HCT116 (cell line): ENCODE measurements around the gene COL1A1. TPM values are rescaled to one million over a fixed set of nuclear protein-coding genes. Genes with fewer than 3 reads are reported as not detected.

Source experiments
- ATAC-seq: fragments of 200-7000 bp; cut with Tn5 transposase; 2 replicates; pipeline ENCODE4 v1.9.1; 2020; ENCODE audit warnings: mild to moderate bottlenecking, moderate library complexity
- BruUV-seq: library from RNA; stranded (reverse); fragments of 400-500 nt; replicated peaks from 2 replicates; lab custom pipeline; 2021; lab: Mats Ljungman, UMichigan
- CTCF ChIA-PET: fragments of 300-600 bp; sonication (Branson Sonifier 250); formaldehyde crosslinking; loops from one replicate; lab custom pipeline; 2021; ENCODE audit warnings: antibody characterized with exemption; lab: Charles Lee
- POLR2A ChIA-PET: fragments of 300-600, 350-600 bp; sonication (Branson Sonifier 250); formaldehyde crosslinking; loops from one replicate; lab custom pipeline; 2021; ENCODE audit warnings: antibody characterized with exemption; lab: Charles Lee
- RAD21 ChIA-PET, 2 experiments: fragments of 300-600 bp; sonication (Branson Sonifier 250); formaldehyde crosslinking; loops; one replicate each; lab custom pipeline; 2023; ENCODE audit warnings: low total read pairs in 2 of 2; ENCODE audit not compliant: uncharacterized antibody in 2 of 2, unreplicated experiment in 2 of 2, low non-redundant PET in 1 of 2; lab: Charles Lee
- DNase-seq: peaks from one replicate; pipeline ENCODE4 v3.0.0-alpha.2; 2010; ENCODE audit warnings: low read depth, low spot score
- H2AFZ ChIP-seq: fragments of 200-600 bp; shearing (Covaris generic), sonication (generic); 2 replicates; pipeline ENCODE4 v1.6.1; 2017; ENCODE audit warnings: low read depth, mixed run types, mixed read lengths, antibody characterized with exemption, low read length; ENCODE audit not compliant: poor library complexity, severe bottlenecking
- H3K27ac ChIP-seq: 2 replicates; pipeline ENCODE4 v1.5.1; 2012; ENCODE audit warnings: low read depth, low read length
- H3K27me3 ChIP-seq: fragments of 200-600 bp; sonication (generic); 2 replicates; pipeline ENCODE4 v1.6.1; 2016; ENCODE audit warnings: mixed run types, low read length, mixed read lengths; ENCODE audit not compliant: insufficient read depth
- H3K36me3 ChIP-seq, 2 experiments: fragments of 200-500 bp in 1 of 2; fragments of 200-600 bp in 1 of 2; sonication (Bioruptor generic) in 1 of 2; sonication (generic) in 1 of 2; 2 replicates each; pipeline versions ENCODE4 v1.5.1 to v1.6.1; 2014 to 2016; ENCODE audit warnings: low read length in 2 of 2, inconsistent platforms in 1 of 2, mixed read lengths in 1 of 2, mixed run types in 1 of 2; ENCODE audit not compliant: insufficient read depth in 2 of 2, control insufficient read depth in 1 of 2
- H3K4me1 ChIP-seq, 2 experiments: fragments of 200-600 bp in 1 of 2; sonication (generic) in 1 of 2; 2 replicates each; pipeline versions ENCODE4 v1.5.1 to v1.6.1; 2012 to 2017; ENCODE audit warnings: low read length in 2 of 2, inconsistent platforms in 1 of 2, mild to moderate bottlenecking in 1 of 2, mixed read lengths in 1 of 2, mixed run types in 1 of 2, moderate library complexity in 1 of 2; ENCODE audit not compliant: insufficient read depth in 2 of 2, control insufficient read depth in 1 of 2
- H3K4me2 ChIP-seq: fragments of 200-600 bp; sonication (generic); 2 replicates; pipeline ENCODE4 v1.6.1; 2017; ENCODE audit warnings: mixed run types, low read length, mixed read lengths
- H3K4me3 ChIP-seq, 2 experiments: fragments of 200-600 bp in 1 of 2; sonication (generic) in 1 of 2; replicated peaks in 1 of 2; 2 replicates each; pipeline ENCODE4 v1.5.1; 2011 to 2016; ENCODE audit warnings: low read length in 2 of 2, control low read depth in 1 of 2, low read depth in 1 of 2, mild to moderate bottlenecking in 1 of 2, mixed read lengths in 1 of 2, mixed run types in 1 of 2
- H3K79me2 ChIP-seq: fragments of 200-600 bp; sonication (generic); 2 replicates; pipeline ENCODE4 v1.6.1; 2017; ENCODE audit warnings: mild to moderate bottlenecking, mixed run types, low read length, moderate library complexity, mixed read lengths; ENCODE audit not compliant: insufficient read depth
- H3K9ac ChIP-seq: fragments of 200-600 bp; sonication (generic); 2 replicates; pipeline ENCODE4 v1.6.1; 2016; ENCODE audit warnings: low read length, mixed read lengths
- H3K9me2 ChIP-seq: fragments of 200-600 bp; sonication (generic), shearing (Covaris generic); 2 replicates; pipeline ENCODE4 v1.6.1; 2017; ENCODE audit warnings: mixed run types, mild to moderate bottlenecking, moderate library complexity; ENCODE audit not compliant: insufficient read depth
- H3K9me3 ChIP-seq, 2 experiments: fragments of 200-500 bp in 1 of 2; fragments of 200-600 bp in 1 of 2; sonication (Bioruptor generic) in 1 of 2; sonication (generic) in 1 of 2; 2 replicates each; pipeline ENCODE4 v1.6.1; 2014 to 2017; ENCODE audit warnings: low read length in 2 of 2, mixed read lengths in 2 of 2, inconsistent platforms in 1 of 2, low read depth in 1 of 2, mild to moderate bottlenecking in 1 of 2, mixed run types in 1 of 2, moderate library complexity in 1 of 2; ENCODE audit not compliant: control insufficient read depth in 1 of 2, insufficient read depth in 1 of 2
- H4K20me1 ChIP-seq: fragments of 200-600 bp; sonication (generic), shearing (Covaris generic); 2 replicates; pipeline ENCODE4 v1.6.1; 2017; ENCODE audit warnings: mixed run types, mild to moderate bottlenecking, moderate library complexity; ENCODE audit not compliant: insufficient read depth
- ELF1 ChIP-seq: IDR thresholded peaks from 2 replicates; pipeline ENCODE4 v1.6.1; 2012; ENCODE audit warnings: low read depth, borderline replicate concordance
- EZH2 ChIP-seq: fragments of 200-600 bp; sonication (generic); IDR thresholded peaks from 2 replicates; pipeline ENCODE4 v1.6.1; 2017; ENCODE audit warnings: antibody characterized with exemption, mixed run types
- FOSL1 ChIP-seq: IDR thresholded peaks from 2 replicates; pipeline ENCODE4 v1.6.1; 2012; ENCODE audit warnings: low read depth
- JUND ChIP-seq: IDR thresholded peaks from 2 replicates; pipeline ENCODE4 v1.6.1; 2012
- POLR2A ChIP-seq: IDR thresholded peaks from 2 replicates; pipeline ENCODE4 v1.7.0; 2011; ENCODE audit warnings: borderline replicate concordance; ENCODE audit not compliant: insufficient read depth, insufficient read length; ENCODE audit errors: extremely low read depth
- RAD21 ChIP-seq: IDR thresholded peaks from 2 replicates; pipeline ENCODE4 v1.6.1; 2012; ENCODE audit warnings: low read depth, mild to moderate bottlenecking
- SIN3A ChIP-seq: IDR thresholded peaks from 2 replicates; pipeline ENCODE4 v1.6.1; 2012; ENCODE audit warnings: low read depth
- SRF ChIP-seq: IDR thresholded peaks from 2 replicates; pipeline ENCODE4 v1.6.1; 2012; ENCODE audit warnings: low read depth
- TCF7L2 ChIP-seq: IDR thresholded peaks from 2 replicates; pipeline ENCODE4 v1.7.0; 2011; ENCODE audit warnings: borderline replicate concordance, inconsistent platforms; ENCODE audit not compliant: insufficient read depth, insufficient read length; ENCODE audit errors: extremely low read depth
- YY1 ChIP-seq: IDR thresholded peaks from 2 replicates; pipeline ENCODE4 v1.6.1; 2011; ENCODE audit warnings: low read length, low read depth, moderate library complexity, mild to moderate bottlenecking; ENCODE audit not compliant: insufficient replicate concordance; ENCODE audit errors: extremely low read depth
- ZBTB33 ChIP-seq: IDR thresholded peaks from 2 replicates; pipeline ENCODE4 v1.6.1; 2011; ENCODE audit warnings: mild to moderate bottlenecking, low read length, moderate library complexity; ENCODE audit not compliant: insufficient replicate concordance; ENCODE audit errors: extremely low read depth
- intact Hi-C: fragments of 100-400 bp; cut with micrococcal nuclease; formaldehyde crosslinking; loops from 2 replicates; pipeline ENCODE4 v1.10.0; 2022
- total RNA-seq: library from RNA; stranded (reverse); gene quantifications from one replicate; pipeline ENCODE4 v1.2.1, GENCODE V29; 2021; ENCODE audit not compliant: unreplicated experiment
- TF ChIP-seq, protein P1 (sequence below): IDR thresholded peaks from 2 replicates; pipeline ENCODE4 v1.6.1; 2012; ENCODE audit warnings: low read depth

The COL1A1 gene
- total RNA-seq, 1 experiment from 2014 or later: 33.6 TPM

GRCh38 chr17:50166518-50167181 is 34.8 kb downstream of the COL1A1 start:
- CTCF ChIA-PET: interaction anchor here (1.5 to 2.5 kb wide), 5 partner anchors 10 to 72 kb away, joined by 4 to 9 read pairs (median 6); partner anchors contain the start of gene PDK2
- H3K4me3 ChIP-seq: no peak overlapping the region
- POLR2A ChIA-PET: interaction anchor here (1.1 kb wide), 1 partner anchor 15 kb away, joined by 9 read pairs; no protein-coding TSS in a partner anchor
- H3K9ac ChIP-seq: no peak overlapping the region
- no peaks in the 10 kb centered on the region for H3K36me3 ChIP-seq
- peaks cover 16 to 51% of the 10 kb centered on the region in 2 experiments for H3K4me1 ChIP-seq
- no peaks in the 10 kb centered on the region for H4K20me1 ChIP-seq
- H3K4me2 ChIP-seq: 0 out of 2 replicates have a peak overlapping the region, but pooled peaks have one; percentile 4
- H3K9me3 ChIP-seq: no peaks in the 10 kb centered on the region
- no peaks in the 10 kb centered on the region for H3K9me2 ChIP-seq
- DNase-seq (no peak), ATAC-seq (no peak)
- intact Hi-C loops: no loop called here
- TF ChIP-seq EZH2: no peak
- no peak overlapping the region for H2AFZ ChIP-seq
- no peaks in the 10 kb centered on the region for H3K27me3 ChIP-seq
- RAD21 ChIA-PET: no interaction called here
- H3K79me2 ChIP-seq: no peaks in the 10 kb centered on the region
- no peak overlapping the region for H3K27ac ChIP-seq
- BruUV-seq: no TSS peak

DNA sequence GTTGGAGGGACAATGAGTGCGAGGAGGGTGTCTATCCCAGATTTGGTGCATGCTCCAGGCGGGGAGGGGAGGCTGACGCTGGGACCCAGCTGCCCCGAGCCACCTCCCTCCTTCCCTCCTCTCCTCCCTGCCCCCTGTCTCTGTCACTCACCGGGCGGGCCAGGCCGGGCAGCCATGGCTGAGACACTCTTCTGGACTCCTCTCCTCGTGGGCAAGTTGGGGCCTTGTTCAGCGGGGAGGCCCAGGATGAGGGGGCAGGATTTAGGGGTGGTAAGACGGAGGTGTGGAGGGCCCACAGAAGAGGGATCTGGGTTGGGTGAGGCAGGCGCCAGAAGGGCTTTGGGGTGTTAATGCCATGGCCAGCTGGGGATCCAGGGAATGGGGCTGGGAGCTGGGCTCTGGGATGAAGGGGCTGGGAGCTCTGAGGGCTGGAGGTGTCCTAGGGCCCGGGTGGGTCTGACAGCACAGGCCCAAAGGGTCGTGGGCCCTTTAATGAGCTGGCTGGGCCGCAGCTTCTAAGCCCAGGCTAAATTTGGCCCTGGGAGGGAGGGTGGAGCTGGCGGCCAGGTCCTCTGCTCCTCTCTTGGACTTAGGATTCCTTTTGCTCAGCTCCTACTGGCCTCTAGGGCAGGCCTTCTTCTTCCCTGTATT is 35.4 kb downstream of the COL1A1 start, which contains the start of gene SGCA:
Gene SGCA, plus strand, starts transcription at position 139 of the 651 bp plus-strand sequence. Its CDS starts 36 bp downstream, at position 175.
- no peak within 1 kb of the TSS for H3K9ac ChIP-seq
- H3K27ac ChIP-seq: no peak within 1 kb of the TSS; the same call in 1 of the 2 replicates
- CTCF ChIA-PET: interaction anchor here (0.6 to 2.5 kb wide), 8 partner anchors 8 to 280 kb away, joined by 3 to 9 read pairs (median 5); partner anchors contain the start of gene PDK2
- H4K20me1 ChIP-seq: no peaks in the 10 kb centered on the region
- POLR2A ChIA-PET: interaction anchor here (1.1 kb wide), 2 partner anchors 12 to 14 kb away, joined by 3 to 9 read pairs; no protein-coding TSS in a partner anchor
- no peak for ATAC-seq
- H3K9me3 ChIP-seq: no peaks in the 10 kb centered on the region
- no TSS peak for BruUV-seq
- no peak for DNase-seq
- H3K4me1 ChIP-seq: peaks cover 18 to 53% of the 10 kb centered on the region in 2 experiments
- H3K36me3 ChIP-seq: no peaks in the 10 kb centered on the region
- H3K27me3 ChIP-seq: no peaks in the 10 kb centered on the region
- intact Hi-C loops: no loop called here
- H3K4me2 ChIP-seq: 0 out of 2 replicates have a peak within 1 kb of the TSS, but pooled peaks have one; percentile 4
- no peaks in the 10 kb centered on the region for H3K9me2 ChIP-seq
- RAD21 ChIA-PET: interaction anchor here (0.5 to 1.3 kb wide), 2 partner anchors 32 to 34 kb away, joined by 4 to 7 read pairs; no protein-coding TSS in a partner anchor
- no peak within 1 kb of the TSS for H3K4me3 ChIP-seq
- H3K79me2 ChIP-seq: no peaks in the 10 kb centered on the region
- no peak within 1 kb of the TSS for H2AFZ ChIP-seq
- TF ChIP-seq JUND (no peak), RAD21 (no peak), TCF7L2 (no peak), POLR2A (no peak), YY1 (no peak), ZBTB33 (no peak), SIN3A (no peak), FOSL1 (no peak), SRF (no peak), ELF1 (no peak)
- TF ChIP-seq, protein P1, sequence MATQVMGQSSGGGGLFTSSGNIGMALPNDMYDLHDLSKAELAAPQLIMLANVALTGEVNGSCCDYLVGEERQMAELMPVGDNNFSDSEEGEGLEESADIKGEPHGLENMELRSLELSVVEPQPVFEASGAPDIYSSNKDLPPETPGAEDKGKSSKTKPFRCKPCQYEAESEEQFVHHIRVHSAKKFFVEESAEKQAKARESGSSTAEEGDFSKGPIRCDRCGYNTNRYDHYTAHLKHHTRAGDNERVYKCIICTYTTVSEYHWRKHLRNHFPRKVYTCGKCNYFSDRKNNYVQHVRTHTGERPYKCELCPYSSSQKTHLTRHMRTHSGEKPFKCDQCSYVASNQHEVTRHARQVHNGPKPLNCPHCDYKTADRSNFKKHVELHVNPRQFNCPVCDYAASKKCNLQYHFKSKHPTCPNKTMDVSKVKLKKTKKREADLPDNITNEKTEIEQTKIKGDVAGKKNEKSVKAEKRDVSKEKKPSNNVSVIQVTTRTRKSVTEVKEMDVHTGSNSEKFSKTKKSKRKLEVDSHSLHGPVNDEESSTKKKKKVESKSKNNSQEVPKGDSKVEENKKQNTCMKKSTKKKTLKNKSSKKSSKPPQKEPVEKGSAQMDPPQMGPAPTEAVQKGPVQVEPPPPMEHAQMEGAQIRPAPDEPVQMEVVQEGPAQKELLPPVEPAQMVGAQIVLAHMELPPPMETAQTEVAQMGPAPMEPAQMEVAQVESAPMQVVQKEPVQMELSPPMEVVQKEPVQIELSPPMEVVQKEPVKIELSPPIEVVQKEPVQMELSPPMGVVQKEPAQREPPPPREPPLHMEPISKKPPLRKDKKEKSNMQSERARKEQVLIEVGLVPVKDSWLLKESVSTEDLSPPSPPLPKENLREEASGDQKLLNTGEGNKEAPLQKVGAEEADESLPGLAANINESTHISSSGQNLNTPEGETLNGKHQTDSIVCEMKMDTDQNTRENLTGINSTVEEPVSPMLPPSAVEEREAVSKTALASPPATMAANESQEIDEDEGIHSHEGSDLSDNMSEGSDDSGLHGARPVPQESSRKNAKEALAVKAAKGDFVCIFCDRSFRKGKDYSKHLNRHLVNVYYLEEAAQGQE: no peak
